Adrenal gland (tissue), 12 donors: Measurements from ENCODE around the gene GLIS2. TPM values are rescaled to one million over a fixed set of nuclear protein-coding genes. Genes with fewer than 3 reads are reported as not detected.

Source experiments
- DNase-seq, 7 donors: peaks; one replicate each; pipeline ENCODE4 v3.0.0-alpha.2; 2019 to 2020
- H3K27ac ChIP-seq, 5 donors: fragments of 200-600 bp; sonication (generic) in 4 of 5; 1 replicate in 3 of 5; 2 replicates in 2 of 5; pipeline versions ENCODE4 v1.5.1 to v1.8.0; 2016 to 2020; ENCODE audit warnings: mild to moderate bottlenecking in 1 of 5
- H3K27me3 ChIP-seq: fragments of 200-600 bp; 2 replicates; pipeline ENCODE4 v1.8.0; 2021
- H3K36me3 ChIP-seq, 2 donors: fragments of 200-600 bp; replicated peaks in 1 of 2; 1 replicate in 1 of 2; 2 replicates in 1 of 2; pipeline versions ENCODE4 v1.5.1 to v1.8.0; 2018 to 2022
- H3K4me1 ChIP-seq, 2 donors: fragments of 200-600 bp; replicated peaks in 1 of 2; 1 replicate in 1 of 2; 2 replicates in 1 of 2; pipeline versions ENCODE4 v1.5.1 to v1.8.0; 2018 to 2021
- H3K4me3 ChIP-seq, 4 donors: fragments of 200-600 bp; sonication (generic) in 3 of 4; one replicate each; pipeline ENCODE4 v1.5.1; 2016 to 2018
- H3K9me3 ChIP-seq, 3 donors: fragments of 200-600 bp; sonication (generic) in 1 of 3; replicated peaks in 1 of 3; 1 replicate in 2 of 3; 2 replicates in 1 of 3; pipeline versions ENCODE4 v1.5.1 to v1.8.0; 2016 to 2021
- CTCF ChIP-seq, 6 experiments: fragments of 450-650 bp in 4 of 6; fragments of 200-600 bp in 2 of 6; sonication (generic) in 1 of 6; IDR thresholded peaks; 1 replicate in 5 of 6; 2 replicates in 1 of 6; pipeline versions ENCODE4 v1.5.1 to v1.8.0; 2016 to 2021; ENCODE audit warnings: antibody characterized with exemption in 6 of 6, mild to moderate bottlenecking in 2 of 6, moderate library complexity in 1 of 6
- POLR2A ChIP-seq, 2 donors: fragments of 450-650 bp; IDR thresholded peaks; one replicate each; pipeline ENCODE4 v1.6.1; 2017; ENCODE audit warnings: antibody characterized with exemption in 2 of 2, mild to moderate bottlenecking in 2 of 2, moderate library complexity in 1 of 2
- WGBS, 4 donors: extraction: QIAGEN DNeasy Blood & Tissue Kit in 2 of 4; methylation state at CpG; one replicate each; pipeline versions ENCODE4 v1.1.5 to v1.1.7; 2013 to 2017; 5-methylcytosine and 5-hydroxymethylcytosine counted together
- intact Hi-C, 2 donors: fragments of 100-400 bp; cut with DNase I; formaldehyde crosslinking; loops; one replicate each; pipeline versions ENCODE4 v1.14.1 to v1.15.0; 2022 to 2023
- polyA plus RNA-seq, 3 donors: library from polyadenylated mRNA; stranded (reverse); fragments of 200-250 nt in 2 of 3; fragments of 350-450 nt in 1 of 3; fragmentation: Illumina TruSeq in 1 of 3; extraction: RNeasy Lipid Tissue Mini Kit (QIAGEN cat#74804) in 1 of 3; gene quantifications; one replicate each; pipeline ENCODE4 v1.2.3, GENCODE V29; 2013 to 2014
- total RNA-seq, 9 donors: library from RNA; depleted of rRNA in 4 of 9; stranded (reverse); fragments of >200 nt in 4 of 9; fragments of 120-200 nt in 1 of 9; fragmentation: NEBNext Ultra II Directional in 1 of 9; extraction: Animal tissue kit (Norgen Biotek cat#: 25700) in 1 of 9; gene quantifications; one replicate each; pipeline versions ENCODE4 v1.1.0 to v1.2.4, GENCODE V29; 2013 to 2023
- donor health status: healthy with polysubstance abuse.
- donor health status: Bipolar disorder and iron deficiency.
- donor health status: DM: yes; HTN: yes; CAD: no.
- donor health status: DM: no; HTN: no; CAD: no.
- donor health status: DM: no; HTN: no; CAD: no.
- donor health status: DM: yes; HTN: yes; CAD: no.

The GLIS2 gene
- total and polyA plus RNA-seq, 12 donors, result 2.0 to 36.2 (median 17.0) TPM

GRCh38 chr16:4388271-4389021, 72.6 kb downstream of the GLIS2 start:
- intact Hi-C loops, result no loop called here
- Histone ChIP-seq H3K4me1 (peaks cover 9 to 32% of the 10 kb centered on the region in 2 donors), H3K27ac (peak overlapping the region in 3 of 5 donors; percentile 22 to 80 (median 44)), H3K4me3 (no peak overlapping the region), H3K27me3 (no peaks in the 10 kb centered on the region), H3K36me3 (peaks cover 0 to 22% of the 10 kb centered on the region in 2 donors), H3K9me3 (no peaks in the 10 kb centered on the region)
- 79 to 91% (median 84%) methylated on average over 5 to 19 of the region's 19 CpGs for WGBS, 4 donors
- TF ChIP-seq CTCF (IDR thresholded peaks at IDR 0.05) (no peak), POLR2A (IDR thresholded peaks at IDR 0.05) (no peak)
- no peak for DNase-seq

Other genes starting within 250 kb of the GLIS2 start
- gene ADCY9, start 199.6 kb upstream of the GLIS2 start, total RNA-seq, result 10 to 100 TPM in 8 of 9 donors, 1 to 10 TPM in 1; 2.3 to 37.6 (median 20.0) TPM
- gene ADCY9, start 199.6 kb upstream of the GLIS2 start, polyA plus RNA-seq, result 1 to 10 TPM; 3.7 to 9.0 (median 5.5) TPM
- 1 to 10 TPM in 2 of 9 donors, under 1 TPM in 5, not detected in 2; 0.29 to 1.8 (median 0.58) TPM for gene SRL, start 74.0 kb upstream of the GLIS2 start, total RNA-seq
- under 1 TPM; 0.24 to 0.57 (median 0.46) TPM for gene SRL, start 74.0 kb upstream of the GLIS2 start, polyA plus RNA-seq
- 10 to 100 TPM in 2 of 9 donors, 1 to 10 TPM in 7; 2.5 to 15.4 (median 6.1) TPM for gene TFAP4, start 43.0 kb upstream of the GLIS2 start, total RNA-seq
- gene TFAP4, start 43.0 kb upstream of the GLIS2 start, polyA plus RNA-seq, result 10 to 100 TPM in 1 of 3 donors, 1 to 10 TPM in 2; 3.3 to 10.3 (median 4.5) TPM
- gene PAM16, start 35.3 kb downstream of the GLIS2 start, total RNA-seq, result 100 to 1,000 TPM in 1 of 9 donors, 10 to 100 TPM in 8; 35.5 to 162 (median 55.3) TPM
- gene PAM16, start 35.3 kb downstream of the GLIS2 start, polyA plus RNA-seq, result 100 to 1,000 TPM in 2 of 3 donors, 10 to 100 TPM in 1; 25.0 to 310 (median 285) TPM
- 10 to 100 TPM in 8 of 9 donors, 1 to 10 TPM in 1; 2.2 to 44.7 (median 21.7) TPM for gene VASN, start 55.8 kb downstream of the GLIS2 start, total RNA-seq
- 10 to 100 TPM in 2 of 3 donors, under 1 TPM in 1; 0.77 to 23.9 (median 15.5) TPM for gene VASN, start 55.8 kb downstream of the GLIS2 start, polyA plus RNA-seq
- 10 to 100 TPM in 8 of 9 donors, 1 to 10 TPM in 1; 10.0 to 56.5 (median 35.8) TPM for gene CORO7, start 100.5 kb downstream of the GLIS2 start, total RNA-seq
- 10 to 100 TPM in 2 of 3 donors, 1 to 10 TPM in 1; 4.3 to 61.0 (median 27.9) TPM for gene CORO7, start 100.5 kb downstream of the GLIS2 start, polyA plus RNA-seq
- gene DNAJA3, start 109.8 kb downstream of the GLIS2 start, total RNA-seq, result 100 to 1,000 TPM in 2 of 9 donors, 10 to 100 TPM in 7; 55.0 to 122 (median 80.1) TPM
- 100 to 1,000 TPM in 1 of 3 donors, 10 to 100 TPM in 2; 21.9 to 166 (median 25.6) TPM for gene DNAJA3, start 109.8 kb downstream of the GLIS2 start, polyA plus RNA-seq
- gene NMRAL1, start 158.6 kb downstream of the GLIS2 start, total RNA-seq, result 100 to 1,000 TPM in 1 of 9 donors, 10 to 100 TPM in 8; 51.3 to 104 (median 79.3) TPM
- 100 to 1,000 TPM in 2 of 3 donors, 10 to 100 TPM in 1; 35.0 to 139 (median 126) TPM for gene NMRAL1, start 158.6 kb downstream of the GLIS2 start, polyA plus RNA-seq
- gene HMOX2, start 160.3 kb downstream of the GLIS2 start, total RNA-seq, result 100 to 1,000 TPM in 1 of 9 donors, 10 to 100 TPM in 8; 46.0 to 113 (median 67.3) TPM
- gene HMOX2, start 160.3 kb downstream of the GLIS2 start, polyA plus RNA-seq, result 100 to 1,000 TPM in 1 of 3 donors, 10 to 100 TPM in 2; 36.1 to 114 (median 39.0) TPM
- 10 to 100 TPM; 26.0 to 68.0 (median 48.4) TPM for gene CDIP1, start 222.7 kb downstream of the GLIS2 start, total RNA-seq
- gene CDIP1, start 222.7 kb downstream of the GLIS2 start, polyA plus RNA-seq, result 10 to 100 TPM; 23.6 to 41.6 (median 24.5) TPM
- gene C16orf96, start 240.3 kb downstream of the GLIS2 start, total RNA-seq, result under 1 TPM; 0.14 to 0.61 (median 0.30) TPM
- under 1 TPM in 2 of 3 donors, not detected in 1; 0.07 to 0.16 TPM for gene C16orf96, start 240.3 kb downstream of the GLIS2 start, polyA plus RNA-seq